ENCODE data around the gene MTAP.

MTAP gene

DNA sequence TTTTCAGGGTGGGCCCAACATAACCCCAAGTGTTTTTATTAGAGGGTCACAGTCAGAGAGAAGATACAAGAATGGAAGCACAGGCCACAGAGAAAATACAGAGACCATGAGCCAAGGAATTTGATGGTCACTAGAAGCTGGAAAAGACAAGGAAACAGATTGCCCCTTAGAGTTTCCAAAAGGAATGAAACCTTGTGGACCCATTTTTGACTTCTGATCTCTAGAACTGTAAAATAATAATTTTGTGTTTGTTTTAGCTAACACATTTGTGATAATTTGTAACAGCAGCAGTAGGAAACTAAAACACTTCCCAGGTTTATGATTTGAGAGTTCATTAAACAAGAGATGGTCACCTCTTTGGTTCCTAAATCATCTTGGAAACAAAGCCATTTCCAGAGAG lies 169.9 kb downstream of the MTAP start:
- DNase-seq, result no peak

DNA sequence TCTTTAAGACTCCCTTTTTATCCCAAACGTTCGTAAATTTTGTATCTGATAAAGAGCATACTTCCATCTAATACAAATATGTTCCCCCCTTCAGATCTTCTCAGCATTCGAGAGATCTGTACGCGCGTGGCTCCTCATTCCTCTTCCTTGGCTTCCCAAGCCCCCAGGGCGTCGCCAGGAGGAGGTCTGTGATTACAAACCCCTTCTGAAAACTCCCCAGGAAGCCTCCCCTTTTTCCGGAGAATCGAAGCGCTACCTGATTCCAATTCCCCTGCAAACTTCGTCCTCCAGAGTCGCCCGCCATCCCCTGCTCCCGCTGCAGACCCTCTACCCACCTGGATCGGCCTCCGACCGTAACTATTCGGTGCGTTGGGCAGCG lies 171.9 kb downstream of the MTAP start:
- DNase-seq, result peak; percentile 88

DNA sequence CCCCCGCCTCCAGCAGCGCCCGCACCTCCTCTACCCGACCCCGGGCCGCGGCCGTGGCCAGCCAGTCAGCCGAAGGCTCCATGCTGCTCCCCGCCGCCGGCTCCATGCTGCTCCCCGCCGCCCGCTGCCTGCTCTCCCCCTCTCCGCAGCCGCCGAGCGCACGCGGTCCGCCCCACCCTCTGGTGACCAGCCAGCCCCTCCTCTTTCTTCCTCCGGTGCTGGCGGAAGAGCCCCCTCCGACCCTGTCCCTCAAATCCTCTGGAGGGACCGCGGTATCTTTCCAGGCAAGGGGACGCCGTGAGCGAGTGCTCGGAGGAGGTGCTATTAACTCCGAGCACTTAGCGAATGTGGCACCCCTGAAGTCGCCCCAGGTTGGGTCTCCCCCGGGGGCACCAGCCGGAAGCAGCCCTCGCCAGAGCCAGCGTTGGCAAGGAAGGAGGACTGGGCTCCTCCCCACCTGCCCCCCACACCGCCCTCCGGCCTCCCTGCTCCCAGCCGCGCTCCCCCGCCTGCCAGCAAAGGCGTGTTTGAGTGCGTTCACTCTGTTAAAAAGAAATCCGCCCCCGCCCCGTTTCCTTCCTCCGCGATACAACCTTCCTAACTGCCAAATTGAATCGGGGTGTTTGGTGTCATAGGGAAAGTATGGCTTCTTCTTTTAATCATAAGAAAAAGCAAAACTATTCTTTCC lies 172.4 kb downstream of the MTAP start:
- peak; percentile 98 for DNase-seq

- no peak for DNase-seq
Observed at GRCh38 chr9:21976334-21976875, 174.0 kb downstream of the MTAP start.

DNA sequence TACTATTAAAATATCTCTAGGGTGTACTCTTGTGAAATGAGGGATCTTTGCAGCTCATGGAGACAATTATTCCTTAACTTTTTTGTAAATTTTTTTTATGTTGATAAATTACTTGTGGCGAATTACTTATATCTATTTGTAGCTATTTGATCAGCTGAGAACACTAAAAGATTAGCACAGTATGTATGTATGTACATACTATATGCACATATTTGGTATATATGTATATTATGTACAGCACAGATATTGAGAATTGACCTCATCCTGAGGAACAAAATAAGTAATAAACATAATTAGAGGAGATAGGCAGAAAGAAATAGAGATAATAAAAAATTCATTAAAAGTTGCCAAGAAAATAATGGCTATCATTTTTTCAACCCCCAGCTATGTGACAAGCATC lies 180.0 kb downstream of the MTAP start:
- no peak for DNase-seq

GRCh38 chr9:21982861-21983560 lies 180.6 kb downstream of the MTAP start:
- DNase-seq, result no peak

DNA sequence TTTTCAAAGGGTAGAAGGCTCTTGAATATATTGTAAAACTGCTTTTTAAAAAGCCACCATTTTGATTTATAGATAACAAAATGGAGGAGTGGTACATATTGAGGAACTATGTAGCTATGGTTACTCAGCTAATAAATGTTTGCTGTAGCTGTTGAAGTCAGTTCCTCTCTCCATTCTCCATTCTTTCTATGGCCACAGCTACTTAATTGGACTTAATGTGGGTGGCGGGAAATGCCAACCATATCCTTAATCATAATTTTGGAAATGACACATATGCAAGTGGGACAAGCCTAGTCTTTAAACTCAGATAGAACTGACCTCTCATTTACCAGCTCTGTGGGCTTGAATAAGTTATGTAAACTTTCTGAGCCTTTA lies 181.1 kb downstream of the MTAP start:
- DNase-seq, result no peak

GRCh38 chr9:21984101-21984500 lies 181.7 kb downstream of the MTAP start:
- DNase-seq, result no peak

DNA sequence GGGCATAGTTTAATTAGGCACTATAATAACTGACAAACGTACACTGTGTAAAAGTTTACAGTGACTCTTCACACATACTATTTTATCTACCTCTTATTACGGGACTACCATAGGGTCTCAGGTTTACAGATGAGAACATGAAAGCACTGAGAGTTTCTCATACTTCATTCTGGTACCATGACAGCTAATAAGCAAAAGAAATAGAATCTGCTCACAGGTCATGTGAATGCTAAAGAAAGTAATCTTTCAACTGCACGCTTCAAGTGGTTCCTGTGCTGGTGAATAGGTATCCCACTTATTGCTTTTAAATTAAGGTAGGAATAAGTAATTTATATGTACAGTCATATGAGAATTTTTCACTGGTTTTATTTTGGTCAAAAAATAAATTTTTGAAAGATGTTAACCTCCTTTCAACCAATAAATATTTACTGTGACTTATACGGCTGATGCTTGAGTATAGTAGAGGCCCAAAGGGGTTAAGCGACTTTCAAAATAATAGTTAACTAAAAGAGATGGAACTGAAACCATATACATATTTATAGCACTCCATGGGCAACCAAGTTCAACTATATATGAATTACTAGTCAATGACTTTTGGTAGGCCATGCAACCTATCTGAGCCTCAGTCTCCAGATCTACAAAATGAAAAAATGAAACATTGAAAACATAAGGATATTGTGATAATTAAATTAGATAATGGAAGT lies 183.7 kb downstream of the MTAP start:
- DNase-seq, result no peak
